Neural cell (in vitro differentiated cells): ENCODE measurements around the gene SYT1. TPM values are rescaled to one million over a fixed set of nuclear protein-coding genes. Genes with fewer than 3 reads are reported as not detected.

Source experiments
- H2AFZ ChIP-seq: fragments of 200-600, 300-800 bp; sonication (generic), shearing (Covaris generic); 2 replicates; pipeline ENCODE4 v1.6.0; 2014; ENCODE audit warnings: low read depth, mild to moderate bottlenecking, antibody characterized with exemption, low read length, moderate library complexity
- H3F3A ChIP-seq: fragments of 200-600 bp; shearing (Covaris generic); 2 replicates; pipeline ENCODE4 v1.6.1; 2016; ENCODE audit warnings: mild to moderate bottlenecking, moderate library complexity, mixed read lengths, antibody characterized with exemption, low read length; ENCODE audit not compliant: insufficient read depth, poor library complexity, severe bottlenecking
- H3K27ac ChIP-seq: fragments of 200-600, 300-800 bp; sonication (generic), shearing (Covaris generic); 2 replicates; pipeline ENCODE4 v1.5.1; 2014; ENCODE audit warnings: mild to moderate bottlenecking, low read length, moderate library complexity
- H3K27me3 ChIP-seq: fragments of 300-800, 200-600 bp; sonication (generic), shearing (Covaris generic); 2 replicates; pipeline ENCODE4 v1.6.0; 2014; ENCODE audit warnings: mild to moderate bottlenecking, low read depth, low read length, moderate library complexity; ENCODE audit not compliant: insufficient read depth
- H3K36me3 ChIP-seq: fragments of 300-800, 200-600 bp; sonication (generic), shearing (Covaris generic); 2 replicates; pipeline ENCODE4 v1.5.1; 2014; ENCODE audit warnings: mild to moderate bottlenecking, antibody characterized with exemption, low read length, moderate library complexity; ENCODE audit not compliant: insufficient read depth
- H3K4me2 ChIP-seq: fragments of 300-800, 200-600 bp; sonication (generic), shearing (Covaris generic); 2 replicates; pipeline ENCODE4 v1.6.0; 2014; ENCODE audit warnings: mild to moderate bottlenecking, low read length
- H3K4me3 ChIP-seq: fragments of 300-800, 200-600 bp; sonication (generic), shearing (Covaris generic); 2 replicates; pipeline ENCODE4 v1.5.1; 2014; ENCODE audit warnings: mild to moderate bottlenecking, low read length, moderate library complexity
- H3K79me2 ChIP-seq: fragments of 200-600 bp; shearing (Covaris generic); replicated peaks from 2 replicates; pipeline ENCODE4 v1.6.0; 2014; ENCODE audit warnings: mild to moderate bottlenecking, low read length, moderate library complexity; ENCODE audit not compliant: insufficient read depth
- H3K9ac ChIP-seq: fragments of 300-800, 200-600 bp; sonication (generic), shearing (Covaris generic); 2 replicates; pipeline ENCODE4 v1.6.1; 2016; ENCODE audit warnings: mild to moderate bottlenecking, low read length, mixed read lengths
- H3K9me2 ChIP-seq: fragments of 200-600 bp; shearing (Covaris generic); 2 replicates; pipeline ENCODE4 v1.6.1; 2016; ENCODE audit warnings: mild to moderate bottlenecking, low read length, mixed read lengths; ENCODE audit not compliant: insufficient read depth
- H3K9me3 ChIP-seq: fragments of 200-600, 300-800 bp; sonication (generic), shearing (Covaris generic); 2 replicates; pipeline ENCODE4 v1.6.1; 2016; ENCODE audit warnings: mild to moderate bottlenecking, mixed run types, low read length, moderate library complexity, mixed read lengths
- H4K20me1 ChIP-seq: fragments of 200-600 bp; shearing (Covaris generic); 2 replicates; pipeline ENCODE4 v1.6.1; 2016; ENCODE audit warnings: mild to moderate bottlenecking, mixed run types; ENCODE audit not compliant: insufficient read depth
- CTCF ChIP-seq: fragments of 450-650 bp; IDR thresholded peaks from 2 replicates; pipeline ENCODE4 v1.5.1; 2014; ENCODE audit warnings: antibody characterized with exemption, mild to moderate bottlenecking, moderate library complexity; ENCODE audit not compliant: poor library complexity, severe bottlenecking
- EP300 ChIP-seq: fragments of 450-650 bp; conservative IDR thresholded peaks from 2 replicates; pipeline ENCODE4 v1.6.1; 2014; ENCODE audit warnings: antibody characterized with exemption, mild to moderate bottlenecking, moderate library complexity; ENCODE audit not compliant: poor library complexity, severe bottlenecking
- EZH2 ChIP-seq: fragments of 200-600, 300-800 bp; shearing (Covaris generic), sonication (generic); IDR thresholded peaks from 2 replicates; pipeline ENCODE4 v1.6.1; 2014; ENCODE audit warnings: antibody characterized with exemption, low read length, borderline replicate concordance, mild to moderate bottlenecking; ENCODE audit not compliant: insufficient read depth, poor library complexity, severe bottlenecking
- MXI1 ChIP-seq: fragments of 450-650 bp; conservative IDR thresholded peaks from 2 replicates; pipeline ENCODE4 v1.6.1; 2014; ENCODE audit warnings: antibody characterized with exemption, mild to moderate bottlenecking; ENCODE audit not compliant: poor library complexity, severe bottlenecking
- POLR2AphosphoS5 ChIP-seq: IDR thresholded peaks from 2 replicates; pipeline ENCODE4 v1.6.1; 2012
- RAD21 ChIP-seq: fragments of 450-650 bp; conservative IDR thresholded peaks from 2 replicates; pipeline ENCODE4 v1.6.1; 2014; ENCODE audit warnings: antibody characterized with exemption, mild to moderate bottlenecking, moderate library complexity
- REST ChIP-seq: IDR thresholded peaks from 2 replicates; pipeline ENCODE4 v1.6.1; 2012; ENCODE audit warnings: borderline replicate concordance
- SMC3 ChIP-seq: fragments of 450-650 bp; conservative IDR thresholded peaks from 2 replicates; pipeline ENCODE4 v1.6.1; 2014; ENCODE audit warnings: antibody characterized with exemption, mild to moderate bottlenecking, moderate library complexity; ENCODE audit not compliant: poor library complexity
- TAF1 ChIP-seq: IDR thresholded peaks from 2 replicates; pipeline ENCODE4 v1.6.1; 2012; ENCODE audit warnings: low read depth
- polyA plus RNA-seq: library from polyadenylated mRNA; depleted of rRNA; stranded (reverse); fragments of >200 nt; gene quantifications from 2 replicates; pipeline ENCODE4 v1.2.3, GENCODE V29; 2014

The SYT1 gene
- polyA plus RNA-seq, 1 donor from 2014 or later: 103 TPM

GRCh38 chr12:79448816-79449215 lies 584.2 kb downstream of the SYT1 start:
- TF ChIP-seq MXI1 (no peak), SMC3 (no peak), EP300 (no peak), EZH2 (no peak), REST (no peak), POLR2AphosphoS5 (no peak), RAD21 (no peak), TAF1 (no peak), CTCF (no peak)
- Histone ChIP-seq H3K27me3 (no peaks in the 10 kb centered on the region), H3K79me2 (no peaks in the 10 kb centered on the region), H3K36me3 (no peaks in the 10 kb centered on the region), H3F3A (no peaks in the 10 kb centered on the region), H4K20me1 (no peaks in the 10 kb centered on the region), H3K4me2 (no peak overlapping the region), H3K9me3 (no peaks in the 10 kb centered on the region), H3K27ac (no peak overlapping the region), H2AFZ (no peak overlapping the region), H3K9ac (no peak overlapping the region), H3K4me3 (no peak overlapping the region), H3K9me2 (no peaks in the 10 kb centered on the region)

GRCh38 chr12:79451365-79451764 lies 586.8 kb downstream of the SYT1 start:
- H3K79me2 ChIP-seq: no peaks in the 10 kb centered on the region
- H3F3A ChIP-seq: no peaks in the 10 kb centered on the region
- H3K9me3 ChIP-seq: no peaks in the 10 kb centered on the region
- TF ChIP-seq SMC3 (no peak), REST (no peak), RAD21 (no peak), MXI1 (no peak)
- H4K20me1 ChIP-seq: no peaks in the 10 kb centered on the region
- H3K27ac ChIP-seq: no peak overlapping the region
- H3K4me2 ChIP-seq: no peak overlapping the region
- no peaks in the 10 kb centered on the region for H3K36me3 ChIP-seq
- no peaks in the 10 kb centered on the region for H3K9me2 ChIP-seq
- no peaks in the 10 kb centered on the region for H3K27me3 ChIP-seq
- no peak overlapping the region for H3K9ac ChIP-seq
- H2AFZ ChIP-seq: no peak overlapping the region
- no peak overlapping the region for H3K4me3 ChIP-seq
